ENCODE results near the gene EID2.

DNA sequence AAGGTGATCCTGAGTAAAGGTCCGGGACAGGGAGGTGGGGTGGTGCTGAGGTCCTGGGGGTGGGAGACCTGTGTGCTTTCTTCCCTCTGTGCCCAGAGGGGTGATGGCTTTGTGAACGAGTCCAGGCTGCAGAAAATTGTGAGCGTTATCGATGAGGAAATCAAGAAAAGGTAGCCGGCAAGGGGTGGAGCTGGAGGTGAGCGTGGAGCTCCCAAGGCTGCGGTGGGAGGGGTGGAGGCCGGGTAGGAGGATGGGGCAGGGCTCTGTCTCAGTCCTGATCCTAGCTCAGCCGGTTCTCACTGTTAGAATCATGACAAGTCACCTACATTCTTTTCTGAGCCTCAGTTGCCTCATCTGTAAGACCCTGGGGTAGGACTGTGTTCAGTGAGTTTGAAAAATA lies 21.0 kb downstream of the EID2 start:
- TF ChIP-seq, protein P1, sequence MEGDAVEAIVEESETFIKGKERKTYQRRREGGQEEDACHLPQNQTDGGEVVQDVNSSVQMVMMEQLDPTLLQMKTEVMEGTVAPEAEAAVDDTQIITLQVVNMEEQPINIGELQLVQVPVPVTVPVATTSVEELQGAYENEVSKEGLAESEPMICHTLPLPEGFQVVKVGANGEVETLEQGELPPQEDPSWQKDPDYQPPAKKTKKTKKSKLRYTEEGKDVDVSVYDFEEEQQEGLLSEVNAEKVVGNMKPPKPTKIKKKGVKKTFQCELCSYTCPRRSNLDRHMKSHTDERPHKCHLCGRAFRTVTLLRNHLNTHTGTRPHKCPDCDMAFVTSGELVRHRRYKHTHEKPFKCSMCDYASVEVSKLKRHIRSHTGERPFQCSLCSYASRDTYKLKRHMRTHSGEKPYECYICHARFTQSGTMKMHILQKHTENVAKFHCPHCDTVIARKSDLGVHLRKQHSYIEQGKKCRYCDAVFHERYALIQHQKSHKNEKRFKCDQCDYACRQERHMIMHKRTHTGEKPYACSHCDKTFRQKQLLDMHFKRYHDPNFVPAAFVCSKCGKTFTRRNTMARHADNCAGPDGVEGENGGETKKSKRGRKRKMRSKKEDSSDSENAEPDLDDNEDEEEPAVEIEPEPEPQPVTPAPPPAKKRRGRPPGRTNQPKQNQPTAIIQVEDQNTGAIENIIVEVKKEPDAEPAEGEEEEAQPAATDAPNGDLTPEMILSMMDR (conservative IDR thresholded peaks at IDR 0.05; ENCODE audit: low read depth, low read length) = no peak
- TF ChIP-seq EZH2 (IDR thresholded peaks at IDR 0.05; ENCODE audit: borderline replicate concordance, low read depth, low read length, poor library complexity, severe bottlenecking) = no peak

Data from A673 (cell line).